Neural crest cell (in vitro differentiated cells): ENCODE data around the gene MAP3K6. TPM values are rescaled to one million over a fixed set of nuclear protein-coding genes. Genes with fewer than 3 reads are reported as not detected.
A peak's percentile ranks its signal among the peaks of the same experiment; 100 is the strongest.

Experiments used
- DNase-seq: peaks from one replicate; pipeline ENCODE4 v3.0.0; 2021; ENCODE audit warnings: low read depth, mixed read lengths, low spot score
- H3K27ac Mint-ChIP-seq: one replicate; pipeline ENCODE4 v1.8.0; 2021; ENCODE audit warnings: mild to moderate bottlenecking, mixed read lengths; ENCODE audit not compliant: unreplicated experiment
- H3K27me3 Mint-ChIP-seq: 2 replicates; pipeline ENCODE4 v1.8.0; 2021; ENCODE audit warnings: low read depth, mild to moderate bottlenecking, mixed read lengths
- H3K36me3 Mint-ChIP-seq: 2 replicates; pipeline ENCODE4 v1.8.0; 2021; ENCODE audit warnings: low read depth, mild to moderate bottlenecking, mixed read lengths
- H3K4me1 Mint-ChIP-seq: 2 replicates; pipeline ENCODE4 v1.8.0; 2021; ENCODE audit warnings: mixed read lengths
- H3K4me3 Mint-ChIP-seq: one replicate; pipeline ENCODE4 v1.8.0; 2021; ENCODE audit warnings: mild to moderate bottlenecking, mixed read lengths
- H3K9me3 Mint-ChIP-seq: 2 replicates; pipeline ENCODE4 v1.8.0; 2021; ENCODE audit warnings: mixed read lengths
- CTCF ChIP-seq: fragments of 200-600 bp; sonication (generic); conservative IDR thresholded peaks from 2 replicates; pipeline ENCODE4 v1.5.0; 2021; ENCODE audit warnings: antibody characterized with exemption, mild to moderate bottlenecking
- total RNA-seq: library from RNA; stranded (reverse); gene quantifications from 2 replicates; pipeline ENCODE4 v1.2.1, GENCODE V29; 2021

The MAP3K6 gene
- total RNA-seq, 1 donor from 2014 or later: 13.6 TPM

GRCh38 chr1:27343639-27344025, 23.1 kb downstream of the MAP3K6 start:
- Mint-ChIP-seq H3K27me3 (peaks cover 18% of the 10 kb centered on the region), H3K36me3 (no peaks in the 10 kb centered on the region), H3K4me1 (peaks cover 21% of the 10 kb centered on the region), H3K4me3 (peak overlapping the region; percentile 4), H3K9me3 (no peaks in the 10 kb centered on the region), H3K27ac (no peak overlapping the region)
- TF ChIP-seq CTCF: no peak
- no peak for DNase-seq

GRCh38 chr1:27342778-27343638, 23.8 kb downstream of the MAP3K6 start:
- Mint-ChIP-seq H3K9me3 (no peaks in the 10 kb centered on the region), H3K4me3 (peak overlapping the region; percentile 4), H3K36me3 (no peaks in the 10 kb centered on the region), H3K27ac (no peak overlapping the region), H3K4me1 (peaks cover 24% of the 10 kb centered on the region), H3K27me3 (peaks cover 16% of the 10 kb centered on the region)
- no peak for DNase-seq
- no peak for TF ChIP-seq CTCF

- no peak for TF ChIP-seq CTCF
- no peak overlapping the region for H3K4me3 Mint-ChIP-seq
- H3K9me3 Mint-ChIP-seq: no peaks in the 10 kb centered on the region
- H3K4me1 Mint-ChIP-seq: peaks cover 24% of the 10 kb centered on the region
- peaks cover 12% of the 10 kb centered on the region for H3K27me3 Mint-ChIP-seq
- no peaks in the 10 kb centered on the region for H3K36me3 Mint-ChIP-seq
- H3K27ac Mint-ChIP-seq: no peak overlapping the region
- DNase-seq: no peak
Observed at GRCh38 chr1:27342391-27342777, 24.4 kb downstream of the MAP3K6 start.

- no peak within 1 kb of the TSS for H3K4me3 Mint-ChIP-seq
- peak within 1 kb of the TSS; percentile 35 for H3K27ac Mint-ChIP-seq
- TF ChIP-seq CTCF: no peak
- DNase-seq: no peak
- peaks cover 24% of the 10 kb centered on the region for H3K4me1 Mint-ChIP-seq
- peaks cover 9% of the 10 kb centered on the region for H3K27me3 Mint-ChIP-seq
- no peaks in the 10 kb centered on the region for H3K36me3 Mint-ChIP-seq
- no peaks in the 10 kb centered on the region for H3K9me3 Mint-ChIP-seq
Observed at GRCh38 chr1:27341525-27342252, 25.1 kb downstream of the MAP3K6 start, which contains the start of gene SYTL1. Gene SYTL1, plus strand, starts transcription at chr1:27342022. Its CDS starts 3,313 bp downstream, at chr1:27345335.

- peaks cover 4% of the 10 kb centered on the region for H3K27me3 Mint-ChIP-seq
- H3K4me3 Mint-ChIP-seq: peak overlapping the region; percentile 23
- no peaks in the 10 kb centered on the region for H3K36me3 Mint-ChIP-seq
- peak overlapping the region; percentile 16 for H3K27ac Mint-ChIP-seq
- TF ChIP-seq CTCF: no peak
- no peak for DNase-seq
- H3K9me3 Mint-ChIP-seq: no peaks in the 10 kb centered on the region
- peaks cover 24% of the 10 kb centered on the region for H3K4me1 Mint-ChIP-seq
Observed at GRCh38 chr1:27339213-27339612, 27.5 kb downstream of the MAP3K6 start.
